KMS-11 (cell line): Measurements from ENCODE around the gene VPS54.
"Not testable (repeated sequence)": the region's sequence is repeated elsewhere in the genome, so short reads cannot be mapped to it uniquely, and the experiment has no call there.

Source experiments
- H2AFZ ChIP-seq: fragments of 200-600 bp; sonication (generic); 2 replicates; pipeline ENCODE4 v1.6.1; 2016; ENCODE audit warnings: antibody characterized with exemption, mixed run types, low read depth
- H3K27ac ChIP-seq: fragments of 200-600 bp; sonication (generic); 2 replicates; pipeline ENCODE4 v1.6.1; 2016; ENCODE audit warnings: mild to moderate bottlenecking, mixed run types
- H3K27me3 ChIP-seq: fragments of 200-600 bp; sonication (generic); 2 replicates; pipeline ENCODE4 v1.6.1; 2017; ENCODE audit warnings: mild to moderate bottlenecking, low read depth, mixed run types, moderate library complexity; ENCODE audit not compliant: insufficient read depth
- H3K36me3 ChIP-seq: fragments of 200-600 bp; sonication (generic); 2 replicates; pipeline ENCODE4 v1.6.1; 2017; ENCODE audit warnings: mild to moderate bottlenecking, mixed run types; ENCODE audit not compliant: insufficient read depth
- H3K4me1 ChIP-seq: fragments of 200-600 bp; sonication (generic); 2 replicates; pipeline ENCODE4 v1.6.1; 2016; ENCODE audit warnings: mild to moderate bottlenecking, low read depth, mixed run types; ENCODE audit not compliant: poor library complexity, severe bottlenecking
- H3K4me2 ChIP-seq: fragments of 200-600 bp; sonication (generic); 2 replicates; pipeline ENCODE4 v1.7.0; 2016; ENCODE audit warnings: mild to moderate bottlenecking, mixed run types
- H3K4me3 ChIP-seq: fragments of 200-600 bp; sonication (generic); IDR thresholded peaks from 2 replicates; pipeline ENCODE4 v1.6.1; 2017; ENCODE audit warnings: low read depth, low read length, mixed read lengths; ENCODE audit not compliant: insufficient read depth
- H3K79me2 ChIP-seq: fragments of 200-600 bp; sonication (generic); 2 replicates; pipeline ENCODE4 v1.6.1; 2016; ENCODE audit warnings: low read depth, mixed run types; ENCODE audit not compliant: insufficient read depth
- H3K9ac ChIP-seq: fragments of 200-600 bp; sonication (generic); 2 replicates; pipeline ENCODE4 v1.6.1; 2016; ENCODE audit warnings: mild to moderate bottlenecking, mixed run types
- H4K20me1 ChIP-seq: fragments of 200-600 bp; sonication (generic); 2 replicates; pipeline ENCODE4 v1.6.1; 2016; ENCODE audit warnings: mild to moderate bottlenecking, mixed run types; ENCODE audit not compliant: insufficient read depth
- TF ChIP-seq, protein P1 (sequence below): fragments of 200-600 bp; sonication (generic); conservative IDR thresholded peaks from 2 replicates; pipeline ENCODE4 v1.6.1; 2017; ENCODE audit warnings: low read depth, mild to moderate bottlenecking, antibody characterized with exemption, low read length, moderate library complexity, mixed read lengths

The VPS54 gene

GRCh38 chr2:64001382-64002101 lies 17.7 kb downstream of the VPS54 start:
- no peak overlapping the region for H3K27ac ChIP-seq
- no peak overlapping the region for H3K4me3 ChIP-seq
- no peak overlapping the region for H2AFZ ChIP-seq
- no peak overlapping the region for H3K4me2 ChIP-seq
- peaks cover 11% of the 10 kb centered on the region; the same call in 1 of the 2 replicates for H3K79me2 ChIP-seq
- no peak overlapping the region for H3K9ac ChIP-seq
- TF ChIP-seq, protein P1, sequence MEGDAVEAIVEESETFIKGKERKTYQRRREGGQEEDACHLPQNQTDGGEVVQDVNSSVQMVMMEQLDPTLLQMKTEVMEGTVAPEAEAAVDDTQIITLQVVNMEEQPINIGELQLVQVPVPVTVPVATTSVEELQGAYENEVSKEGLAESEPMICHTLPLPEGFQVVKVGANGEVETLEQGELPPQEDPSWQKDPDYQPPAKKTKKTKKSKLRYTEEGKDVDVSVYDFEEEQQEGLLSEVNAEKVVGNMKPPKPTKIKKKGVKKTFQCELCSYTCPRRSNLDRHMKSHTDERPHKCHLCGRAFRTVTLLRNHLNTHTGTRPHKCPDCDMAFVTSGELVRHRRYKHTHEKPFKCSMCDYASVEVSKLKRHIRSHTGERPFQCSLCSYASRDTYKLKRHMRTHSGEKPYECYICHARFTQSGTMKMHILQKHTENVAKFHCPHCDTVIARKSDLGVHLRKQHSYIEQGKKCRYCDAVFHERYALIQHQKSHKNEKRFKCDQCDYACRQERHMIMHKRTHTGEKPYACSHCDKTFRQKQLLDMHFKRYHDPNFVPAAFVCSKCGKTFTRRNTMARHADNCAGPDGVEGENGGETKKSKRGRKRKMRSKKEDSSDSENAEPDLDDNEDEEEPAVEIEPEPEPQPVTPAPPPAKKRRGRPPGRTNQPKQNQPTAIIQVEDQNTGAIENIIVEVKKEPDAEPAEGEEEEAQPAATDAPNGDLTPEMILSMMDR, result no peak
- H3K4me1 ChIP-seq, result peaks cover 13% of the 10 kb centered on the region
- H3K36me3 ChIP-seq, result no peaks in the 10 kb centered on the region
- no peaks in the 10 kb centered on the region for H3K27me3 ChIP-seq
- H4K20me1 ChIP-seq, result no peaks in the 10 kb centered on the region

DNA sequence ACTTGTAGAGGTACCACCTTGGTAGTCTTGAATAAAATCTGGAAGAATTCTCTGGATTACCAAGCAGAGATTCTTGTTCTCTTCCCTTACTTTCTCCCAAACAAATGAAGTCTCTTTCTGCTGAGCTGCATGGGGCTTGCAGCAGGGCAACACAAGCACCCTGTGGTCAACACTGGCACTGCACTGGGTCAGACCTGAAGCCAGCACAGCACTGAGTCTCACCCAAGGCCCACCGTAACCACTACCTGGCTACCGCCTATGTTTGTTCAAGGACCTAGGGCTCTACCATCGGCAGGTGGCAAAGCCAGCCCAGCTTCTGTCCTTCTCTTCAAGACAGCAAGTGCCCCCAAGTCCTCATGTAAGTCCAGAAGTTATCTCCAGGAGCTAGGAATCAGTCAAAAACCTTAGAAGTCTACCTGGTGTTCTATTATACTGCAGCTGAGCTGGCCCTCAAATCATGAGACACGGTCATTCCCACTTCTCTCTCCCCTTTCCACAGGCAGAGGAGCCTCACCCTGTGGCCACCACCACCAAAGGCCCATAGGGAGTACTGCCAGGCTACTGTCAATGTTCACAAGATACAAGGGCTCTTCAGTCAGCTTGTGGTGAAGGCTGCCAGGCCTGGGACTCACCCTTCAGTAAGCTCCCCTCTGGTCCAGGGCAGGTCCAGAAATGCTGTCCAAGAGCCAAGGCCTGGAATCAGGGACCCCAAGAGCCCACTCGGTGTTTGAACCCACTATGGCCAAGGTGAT lies 18.4 kb downstream of the VPS54 start:
- TF ChIP-seq, protein P1, result no peak; the same call in none of the 2 replicates
- no peaks in the 10 kb centered on the region for H3K36me3 ChIP-seq
- no peak overlapping the region for H3K27ac ChIP-seq
- H3K4me3 ChIP-seq, result no peak overlapping the region
- no peak overlapping the region for H3K9ac ChIP-seq
- no peak overlapping the region for H3K4me2 ChIP-seq
- H3K4me1 ChIP-seq, result peaks cover 13% of the 10 kb centered on the region
- no peak overlapping the region for H2AFZ ChIP-seq
- H3K27me3 ChIP-seq, result no peaks in the 10 kb centered on the region
- H3K79me2 ChIP-seq, result peaks cover 8% of the 10 kb centered on the region; the same call in 1 of the 2 replicates
- no peaks in the 10 kb centered on the region for H4K20me1 ChIP-seq

- no peaks in the 10 kb centered on the region for H3K27me3 ChIP-seq
- H4K20me1 ChIP-seq, result no peaks in the 10 kb centered on the region
- H3K4me1 ChIP-seq, result peaks cover 13% of the 10 kb centered on the region
- H3K27ac ChIP-seq, result no peak overlapping the region
- no peaks in the 10 kb centered on the region for H3K36me3 ChIP-seq
- no peak overlapping the region for H2AFZ ChIP-seq
- no peak overlapping the region for H3K4me2 ChIP-seq
- H3K9ac ChIP-seq, result no peak overlapping the region
- H3K79me2 ChIP-seq, result peaks cover 15% of the 10 kb centered on the region; the same call in 1 of the 2 replicates
- TF ChIP-seq, protein P1, result no peak
- H3K4me3 ChIP-seq, result no peak overlapping the region
Observed at GRCh38 chr2:63999049-63999448, 20.2 kb downstream of the VPS54 start.

DNA sequence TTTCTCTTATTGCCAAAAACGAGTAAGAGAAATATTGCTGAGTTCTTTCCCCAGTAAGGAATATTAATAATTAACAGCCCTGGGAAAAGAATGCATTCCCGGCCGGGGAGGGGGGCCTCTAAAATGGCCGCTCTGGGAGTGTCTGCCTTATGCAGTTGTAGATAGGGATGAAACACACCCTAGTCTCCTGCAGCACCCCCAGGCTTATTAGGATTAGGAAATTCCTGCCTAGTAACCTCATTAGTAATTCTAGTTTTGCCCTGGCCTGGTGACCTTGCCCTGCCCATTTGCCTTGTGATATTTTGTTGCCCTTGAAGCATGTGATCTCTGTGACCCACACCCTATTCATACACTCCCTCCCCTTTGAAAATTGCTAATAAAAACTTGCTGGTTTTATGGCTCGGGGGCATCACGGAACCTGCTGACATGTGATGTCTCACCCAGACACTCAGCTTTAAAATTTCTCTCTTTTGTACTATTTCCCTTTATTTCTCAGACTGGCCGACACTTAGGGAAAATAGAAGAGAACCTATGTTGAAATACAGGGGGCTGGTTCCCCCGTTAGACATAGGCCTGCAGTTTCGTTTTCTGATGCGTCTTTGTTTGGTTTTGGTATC lies 22.5 kb downstream of the VPS54 start:
- H3K79me2 ChIP-seq, H4K20me1 ChIP-seq, H3K27ac ChIP-seq, H3K36me3 ChIP-seq, H3K4me1 ChIP-seq, H3K4me2 ChIP-seq, H3K9ac ChIP-seq, H2AFZ ChIP-seq, H3K4me3 ChIP-seq, H3K27me3 ChIP-seq: not testable (repeated sequence)

DNA sequence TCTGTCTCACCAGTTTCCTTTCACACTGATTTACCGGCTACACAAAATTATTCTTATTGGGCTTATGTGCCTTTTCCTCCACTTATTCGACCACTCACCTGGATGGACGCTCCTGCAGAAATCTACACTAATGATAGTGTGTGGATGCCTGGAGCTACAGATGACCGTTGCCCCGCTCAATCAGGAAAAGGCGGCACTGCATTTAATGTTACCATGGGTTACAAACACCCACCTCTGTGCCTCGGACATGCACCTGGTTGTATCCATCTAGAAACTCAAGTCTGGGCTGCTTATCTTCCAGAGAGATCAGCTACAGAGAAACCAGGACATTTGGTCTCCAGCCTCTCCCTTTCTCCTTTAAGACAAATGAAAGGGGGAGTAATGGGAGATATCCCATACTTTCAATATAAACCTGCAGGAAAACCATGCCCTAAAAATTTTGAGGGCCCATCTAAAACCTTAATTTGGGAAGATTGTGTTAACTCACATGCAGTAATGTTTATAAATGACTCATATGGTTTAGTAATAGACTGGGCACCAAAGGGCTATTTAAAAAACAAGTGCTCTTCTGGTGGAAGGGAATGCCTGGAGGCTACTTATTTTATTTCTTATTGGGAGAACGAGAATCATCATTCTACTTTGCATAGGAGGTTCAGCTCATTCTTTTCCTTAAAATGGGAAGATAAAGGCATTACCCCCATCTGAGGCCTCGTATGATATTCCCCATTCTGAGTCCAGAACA lies 24.7 kb downstream of the VPS54 start:
- H3K9ac ChIP-seq, H3K4me3 ChIP-seq, H3K36me3 ChIP-seq, H3K27me3 ChIP-seq, H3K4me1 ChIP-seq, H3K79me2 ChIP-seq, H3K4me2 ChIP-seq, H2AFZ ChIP-seq, H4K20me1 ChIP-seq, H3K27ac ChIP-seq: not testable (repeated sequence)
